Effector memory CD4-positive, alpha-beta T cell (primary cell): ENCODE results near the gene MYO7B.

Experiments used
- DNase-seq, 3 donors: peaks; one replicate each; pipeline ENCODE4 v3.0.0-alpha.2; 2020
- H3K27ac ChIP-seq: 2 replicates; pipeline ENCODE4 v1.7.0; 2013; ENCODE audit warnings: mild to moderate bottlenecking, low read length, moderate library complexity; ENCODE audit not compliant: insufficient read depth, poor library complexity, severe bottlenecking
- H3K27me3 ChIP-seq: replicated peaks from 2 replicates; pipeline ENCODE4 v1.7.0; 2013; ENCODE audit warnings: mild to moderate bottlenecking, low read length; ENCODE audit not compliant: insufficient read depth, control insufficient read depth, poor library complexity, severe bottlenecking
- H3K36me3 ChIP-seq: 2 replicates; pipeline ENCODE4 v1.7.0; 2013; ENCODE audit warnings: mild to moderate bottlenecking, low read length, moderate library complexity; ENCODE audit not compliant: control insufficient read depth, insufficient read depth
- H3K4me1 ChIP-seq: 2 replicates; pipeline ENCODE4 v1.7.0; 2013; ENCODE audit warnings: low read length, mild to moderate bottlenecking; ENCODE audit not compliant: control insufficient read depth, insufficient read depth, poor library complexity, severe bottlenecking
- H3K4me3 ChIP-seq: 2 replicates; pipeline ENCODE4 v1.7.0; 2013; ENCODE audit warnings: low read length, low read depth, mild to moderate bottlenecking; ENCODE audit not compliant: insufficient read depth, poor library complexity, severe bottlenecking
- H3K9me3 ChIP-seq: 2 replicates; pipeline ENCODE4 v1.7.0; 2013; ENCODE audit warnings: mild to moderate bottlenecking, low read length, moderate library complexity; ENCODE audit not compliant: control insufficient read depth

MYO7B gene

GRCh38 chr2:127577973-127578372, 42.5 kb downstream of the MYO7B start:
- no peaks in the 10 kb centered on the region for H3K4me1 ChIP-seq
- no peaks in the 10 kb centered on the region for H3K27me3 ChIP-seq
- H3K27ac ChIP-seq, result no peak overlapping the region
- DNase-seq, result no peak
- H3K4me3 ChIP-seq, result no peak overlapping the region
- H3K36me3 ChIP-seq, result no peaks in the 10 kb centered on the region
- no peaks in the 10 kb centered on the region for H3K9me3 ChIP-seq

- Histone ChIP-seq H3K4me3 (no peak overlapping the region), H3K27ac (no peak overlapping the region), H3K36me3 (no peaks in the 10 kb centered on the region), H3K9me3 (no peaks in the 10 kb centered on the region), H3K27me3 (no peaks in the 10 kb centered on the region), H3K4me1 (no peaks in the 10 kb centered on the region)
- DNase-seq, result no peak
These were observed 42.9 kb downstream of the MYO7B start for GRCh38 chr2:127578411-127578810.

GRCh38 chr2:127579231-127579630, 43.7 kb downstream of the MYO7B start:
- Histone ChIP-seq H3K4me1 (no peaks in the 10 kb centered on the region), H3K36me3 (no peaks in the 10 kb centered on the region), H3K9me3 (no peaks in the 10 kb centered on the region), H3K4me3 (no peak overlapping the region), H3K27me3 (no peaks in the 10 kb centered on the region), H3K27ac (no peak overlapping the region)
- DNase-seq, result no peak

- no peaks in the 10 kb centered on the region for H3K4me1 ChIP-seq
- H3K9me3 ChIP-seq, result no peaks in the 10 kb centered on the region
- no peak overlapping the region for H3K27ac ChIP-seq
- H3K4me3 ChIP-seq, result no peak overlapping the region
- no peaks in the 10 kb centered on the region for H3K36me3 ChIP-seq
- DNase-seq, result no peak
- H3K27me3 ChIP-seq, result no peaks in the 10 kb centered on the region
These were observed 44.9 kb downstream of the MYO7B start for GRCh38 chr2:127580167-127581049.

GRCh38 chr2:127581050-127581345, 45.5 kb downstream of the MYO7B start:
- no peak for DNase-seq
- no peaks in the 10 kb centered on the region for H3K36me3 ChIP-seq
- no peaks in the 10 kb centered on the region for H3K4me1 ChIP-seq
- H3K27ac ChIP-seq, result no peak overlapping the region
- H3K27me3 ChIP-seq, result no peaks in the 10 kb centered on the region
- no peaks in the 10 kb centered on the region for H3K9me3 ChIP-seq
- H3K4me3 ChIP-seq, result no peak overlapping the region

- no peaks in the 10 kb centered on the region for H3K36me3 ChIP-seq
- no peak for DNase-seq
- no peaks in the 10 kb centered on the region for H3K9me3 ChIP-seq
- no peak overlapping the region for H3K27ac ChIP-seq
- H3K4me3 ChIP-seq, result no peak overlapping the region
- H3K4me1 ChIP-seq, result no peaks in the 10 kb centered on the region
- H3K27me3 ChIP-seq, result no peaks in the 10 kb centered on the region
These were observed 46.3 kb downstream of the MYO7B start for GRCh38 chr2:127581516-127582490.

GRCh38 chr2:127582863-127583861, 47.7 kb downstream of the MYO7B start:
- Histone ChIP-seq H3K9me3 (no peaks in the 10 kb centered on the region), H3K4me3 (no peak overlapping the region), H3K4me1 (no peaks in the 10 kb centered on the region), H3K27me3 (no peaks in the 10 kb centered on the region), H3K36me3 (no peaks in the 10 kb centered on the region), H3K27ac (no peak overlapping the region)
- DNase-seq, result no peak

- Histone ChIP-seq H3K4me3 (no peak overlapping the region), H3K9me3 (no peaks in the 10 kb centered on the region), H3K27me3 (no peaks in the 10 kb centered on the region), H3K27ac (no peak overlapping the region), H3K36me3 (no peaks in the 10 kb centered on the region), H3K4me1 (no peaks in the 10 kb centered on the region)
- no peak for DNase-seq
These were observed 48.6 kb downstream of the MYO7B start for GRCh38 chr2:127584047-127584446.

GRCh38 chr2:127584516-127585033, 49.1 kb downstream of the MYO7B start:
- Histone ChIP-seq H3K9me3 (no peaks in the 10 kb centered on the region), H3K4me3 (no peak overlapping the region), H3K4me1 (no peaks in the 10 kb centered on the region), H3K36me3 (no peaks in the 10 kb centered on the region), H3K27me3 (no peaks in the 10 kb centered on the region), H3K27ac (no peak overlapping the region)
- no peak for DNase-seq
